H1 (cell line): ENCODE measurements around the gene CARM1. TPM values are rescaled to one million over a fixed set of nuclear protein-coding genes. Genes with fewer than 3 reads are reported as not detected.

ENCODE experiments used
- CTCF ChIA-PET: fragments of 300-600 bp; sonication (Branson Sonifier 250); formaldehyde crosslinking; loops from one replicate; lab custom pipeline; 2021; ENCODE audit not compliant: partially characterized antibody; lab: Charles Lee
- POLR2A ChIA-PET: fragments of 300-600 bp; sonication (Branson Sonifier 250); formaldehyde crosslinking; loops from one replicate; lab custom pipeline; 2021; ENCODE audit warnings: inconsistent platforms; ENCODE audit not compliant: partially characterized antibody; lab: Charles Lee
- DNase-seq, 2 experiments: peaks; one replicate each; pipeline versions ENCODE4 v3.0.0 to v3.0.0-alpha.2; 2010 to 2022; ENCODE audit warnings: low spot score in 2 of 2, low read depth in 1 of 2, mixed read lengths in 1 of 2
- FAIRE-seq: peaks from 2 replicates; lab custom pipeline; 2011; peaks lifted over from hg19 to GRCh38; lab: Jason Lieb, UNC
- H2AFZ ChIP-seq: 2 replicates; pipeline ENCODE4 v1.8.1; 2012; ENCODE audit warnings: low read length, inconsistent platforms
- H2AK5ac ChIP-seq: 2 replicates; pipeline ENCODE4 v1.6.1; 2013; ENCODE audit warnings: low read depth, low read length
- H2BK120ac ChIP-seq: replicated peaks from 2 replicates; pipeline ENCODE3; 2013; ENCODE audit warnings: low read depth, low read length, inconsistent platforms
- H2BK12ac ChIP-seq: 2 replicates; pipeline ENCODE4 v1.6.1; 2013; ENCODE audit warnings: low read depth, low read length
- H2BK15ac ChIP-seq: 2 replicates; pipeline ENCODE4 v1.6.1; 2013; ENCODE audit warnings: low read length
- H2BK20ac ChIP-seq: 2 replicates; pipeline ENCODE4 v1.6.1; 2013; ENCODE audit warnings: low read length
- H2BK5ac ChIP-seq: 2 replicates; pipeline ENCODE4 v1.6.1; 2013; ENCODE audit warnings: low read depth, low read length
- H3K14ac ChIP-seq: 2 replicates; pipeline ENCODE4 v1.6.1; 2013; ENCODE audit warnings: inconsistent platforms; ENCODE audit not compliant: insufficient read length
- H3K18ac ChIP-seq: 2 replicates; pipeline ENCODE4 v1.6.1; 2013; ENCODE audit warnings: low read length; ENCODE audit errors: extremely low read depth
- H3K23ac ChIP-seq: 2 replicates; pipeline ENCODE4 v1.6.1; 2013; ENCODE audit warnings: inconsistent platforms; ENCODE audit not compliant: insufficient read length
- H3K23me2 ChIP-seq: 2 replicates; pipeline ENCODE4 v1.6.1; 2013; ENCODE audit warnings: low read depth, low read length
- H3K27ac ChIP-seq: 2 replicates; pipeline ENCODE4 v1.6.1; 2011; ENCODE audit warnings: low read depth, low read length, inconsistent platforms
- H3K27me3 ChIP-seq, 4 experiments: replicated peaks in 1 of 4; 1 replicate in 1 of 4; 2 replicates in 3 of 4; pipeline versions ENCODE4 v1.6.1 to v1.8.1; 2011 to 2013; ENCODE audit warnings: low read length in 3 of 4, mild to moderate bottlenecking in 3 of 4, inconsistent platforms in 2 of 4, mixed read lengths in 2 of 4, moderate library complexity in 1 of 4; ENCODE audit not compliant: control insufficient read depth in 3 of 4, insufficient read depth in 3 of 4; ENCODE audit errors: extremely low read depth in 1 of 4
- H3K36me3 ChIP-seq, 4 experiments: 2 replicates each; pipeline versions ENCODE4 v1.6.1 to v1.8.1; 2011 to 2013; ENCODE audit warnings: mild to moderate bottlenecking in 4 of 4, low read length in 3 of 4, moderate library complexity in 2 of 4, control low read depth in 1 of 4, inconsistent platforms in 1 of 4; ENCODE audit not compliant: insufficient read depth in 4 of 4, control insufficient read depth in 2 of 4
- H3K4ac ChIP-seq: replicated peaks from 2 replicates; pipeline ENCODE3; 2013; ENCODE audit warnings: low read length, low read depth, mixed read lengths, inconsistent platforms; ENCODE audit not compliant: insufficient read length
- H3K4me1 ChIP-seq, 4 experiments: replicated peaks in 1 of 4; 1 replicate in 1 of 4; 2 replicates in 3 of 4; pipeline versions ENCODE4 v1.6.1 to v1.8.1; 2011 to 2013; ENCODE audit warnings: low read length in 3 of 4, inconsistent platforms in 2 of 4, mixed read lengths in 1 of 4; ENCODE audit not compliant: insufficient read depth in 4 of 4, control insufficient read depth in 3 of 4
- H3K4me2 ChIP-seq, 2 experiments: 2 replicates each; pipeline versions ENCODE4 v1.6.1 to v1.8.1; 2011 to 2013; ENCODE audit warnings: low read depth in 2 of 2, low read length in 2 of 2, control low read depth in 1 of 2, inconsistent platforms in 1 of 2, mild to moderate bottlenecking in 1 of 2; ENCODE audit not compliant: insufficient read depth in 1 of 2
- H3K4me3 ChIP-seq, 4 experiments: fragments of 200-600, 300-600 bp in 1 of 4; sonication (generic), shearing (Covaris generic), sonication (Bioruptor Twin) in 1 of 4; 2 replicates each; pipeline versions ENCODE4 v1.5.1 to v1.8.1; 2011 to 2016; ENCODE audit warnings: low read length in 4 of 4, low read depth in 3 of 4, control low read depth in 2 of 4, inconsistent platforms in 2 of 4, mild to moderate bottlenecking in 2 of 4, mixed read lengths in 1 of 4, moderate library complexity in 1 of 4; ENCODE audit not compliant: insufficient read depth in 2 of 4; ENCODE audit errors: extremely low read depth in 1 of 4
- H3K56ac ChIP-seq: replicated peaks from 2 replicates; pipeline ENCODE3; 2013; ENCODE audit warnings: low read depth, mild to moderate bottlenecking, mixed read lengths, low read length, inconsistent platforms; ENCODE audit not compliant: insufficient read length
- H3K79me1 ChIP-seq: 2 replicates; pipeline ENCODE4 v1.6.1; 2013; ENCODE audit warnings: low read depth, low read length, control low read depth
- H3K79me2 ChIP-seq, 2 experiments: 2 replicates each; pipeline versions ENCODE4 v1.6.1 to v1.8.1; 2012 to 2013; ENCODE audit warnings: low read length in 2 of 2, mild to moderate bottlenecking in 2 of 2, inconsistent platforms in 1 of 2; ENCODE audit not compliant: insufficient read depth in 2 of 2, control insufficient read depth in 1 of 2
- H3K9ac ChIP-seq, 4 experiments: replicated peaks in 1 of 4; 1 replicate in 1 of 4; 2 replicates in 3 of 4; pipeline versions ENCODE4 v1.6.1 to v1.8.1; 2011 to 2013; ENCODE audit warnings: low read depth in 3 of 4, low read length in 3 of 4, control low read depth in 2 of 4, mild to moderate bottlenecking in 2 of 4, moderate library complexity in 2 of 4, inconsistent platforms in 1 of 4; ENCODE audit errors: extremely low read depth in 1 of 4
- H3K9me3 ChIP-seq, 2 experiments: 2 replicates each; pipeline versions ENCODE4 v1.6.1 to v1.8.1; 2012 to 2013; ENCODE audit warnings: mild to moderate bottlenecking in 2 of 2, moderate library complexity in 2 of 2, control low read depth in 1 of 2, inconsistent platforms in 1 of 2, low read depth in 1 of 2, low read length in 1 of 2, mixed read lengths in 1 of 2; ENCODE audit not compliant: insufficient read depth in 2 of 2
- H4K20me1 ChIP-seq, 2 experiments: replicated peaks in 1 of 2; 2 replicates each; pipeline versions ENCODE3 to v1.8.1; 2011 to 2013; ENCODE audit warnings: inconsistent platforms in 2 of 2, low read length in 2 of 2, mild to moderate bottlenecking in 1 of 2; ENCODE audit not compliant: insufficient read depth in 2 of 2, control insufficient read depth in 1 of 2
- H4K5ac ChIP-seq: 2 replicates; pipeline ENCODE4 v1.6.1; 2013; ENCODE audit warnings: low read length, low read depth, mixed read lengths, inconsistent platforms; ENCODE audit not compliant: insufficient read length
- H4K8ac ChIP-seq: 2 replicates; pipeline ENCODE4 v1.8.0; 2013; ENCODE audit warnings: mild to moderate bottlenecking, moderate library complexity, low read length, inconsistent platforms; ENCODE audit not compliant: insufficient read depth; ENCODE audit errors: extremely low read depth
- H4K91ac ChIP-seq: replicated peaks from 2 replicates; pipeline ENCODE3; 2013; ENCODE audit warnings: low read length, mixed read lengths, inconsistent platforms; ENCODE audit not compliant: insufficient read length
- CBX8 ChIP-seq: fragments of 300-800, 300-1000 bp; sonication (generic); IDR thresholded peaks from 2 replicates; pipeline ENCODE4 v1.7.1; 2016; ENCODE audit warnings: low read depth, low read length, borderline replicate concordance
- HDAC2 ChIP-seq, 2 experiments: fragments of 300-600 bp in 1 of 2; sonication (generic) in 1 of 2; IDR thresholded peaks; 2 replicates each; pipeline ENCODE4 v1.6.1; 2011 to 2012; ENCODE audit warnings: low read depth in 2 of 2, low read length in 2 of 2, mild to moderate bottlenecking in 2 of 2, moderate library complexity in 2 of 2, borderline replicate concordance in 1 of 2, inconsistent platforms in 1 of 2
- MAFK ChIP-seq: IDR thresholded peaks from 2 replicates; pipeline ENCODE4 v1.6.1; 2012; ENCODE audit warnings: low read depth, mild to moderate bottlenecking, improper control_type of control experiment, low read length
- USF2 ChIP-seq: IDR thresholded peaks from 2 replicates; pipeline ENCODE4 v1.6.1; 2011; ENCODE audit warnings: low read length, improper control_type of control experiment
- WGBS, 2 experiments: shearing (Covaris generic) in 1 of 2; methylation state at CpG; one replicate each; pipeline versions ENCODE4 v1.1.6 to v1.1.7; 2013 to 2015; ENCODE audit warnings: low lambda C conversion rate in 2 of 2, mixed read lengths in 2 of 2, inconsistent platforms in 1 of 2, low coverage in 1 of 2, missing lambda C conversion rate in 1 of 2; ENCODE audit not compliant: insufficient replicate concordance in 2 of 2, insufficient coverage in 1 of 2, insufficient read length in 1 of 2; ENCODE audit errors: extremely low coverage in 1 of 2, missing lambda C conversion rate in 1 of 2; 5-methylcytosine and 5-hydroxymethylcytosine counted together
- polyA plus RNA-seq, 7 experiments: library from polyadenylated mRNA; depleted of rRNA in 3 of 7; stranded (reverse) in 5 of 7; unstranded in 2 of 7; fragments of >200 nt in 5 of 7; fragments of 200-250 nt in 2 of 7; gene quantifications; 1 replicate in 5 of 7; 2 replicates in 1 of 7; 4 replicates in 1 of 7; pipeline versions ENCODE4 v1.2.1 to v1.2.3, GENCODE V29; 2011 to 2013; ENCODE audit warnings: missing spikeins in 2 of 7, mixed read lengths in 2 of 7
- total RNA-seq: library from RNA; stranded (reverse); fragmentation: NEBNext Ultra II Directional; extraction: Animal tissue kit (Norgen Biotek cat#: 25700); gene quantifications from 2 replicates; pipeline ENCODE4 v1.2.1, GENCODE V29; 2021

Gene CARM1
- total and polyA plus RNA-seq, 2 of the 8 experiments (the other 6 are each of a cell fraction or from before 2014, with no cell fraction given): 134 to 164 TPM

GRCh38 chr19:10839114-10840050 lies 32.0 kb upstream of the CARM1 start:
- Histone ChIP-seq H3K14ac (no peak overlapping the region), H2BK5ac (no peak overlapping the region), H3K9me3 (peaks cover 0 to 4% of the 10 kb centered on the region in 2 experiments; a peak in 1 of 4 replicates), H3K4me1 (peaks cover 3 to 10% (median 6%) of the 10 kb centered on the region in 4 experiments), H4K20me1 (peaks cover 0 to 5% of the 10 kb centered on the region in 2 experiments), H3K18ac (no peak overlapping the region), H3K27ac (no peak overlapping the region), H4K5ac (no peak overlapping the region), H3K23me2 (peaks cover 8% of the 10 kb centered on the region; the same call in 1 of the 2 replicates), H2BK120ac (no peak overlapping the region), H3K36me3 (no peaks in the 10 kb centered on the region; a peak in 1 of 8 replicates), H3K4me2 (no peak overlapping the region), H3K4ac (no peak overlapping the region), H3K23ac (no peak overlapping the region), H3K9ac (no peak overlapping the region), H2BK12ac (no peak overlapping the region), H2AK5ac (no peak overlapping the region), H4K91ac (no peak overlapping the region), H3K27me3 (peaks cover 0 to 4% (median 0%) of the 10 kb centered on the region in 4 experiments; a peak in 1 of 7 replicates), H4K8ac (no peak overlapping the region), H3K79me2 (no peaks in the 10 kb centered on the region), H2AFZ (no peak overlapping the region), H3K4me3 (no peak overlapping the region), H2BK20ac (no peak overlapping the region), H3K79me1 (peaks cover 4% of the 10 kb centered on the region; the same call in 1 of the 2 replicates), H2BK15ac (no peak overlapping the region), H3K56ac (no peak overlapping the region)
- ChIA-PET CTCF (interaction anchor here (2.1 to 21.2 kb wide), 3 partner anchors 11 to 26 kb away, joined by 7 to 249 read pairs (median 77); no protein-coding TSS in a partner anchor), POLR2A (interaction anchor here (0.6 to 1.4 kb wide), 3 partner anchors 13 to 112 kb away, joined by 3 read pairs; no protein-coding TSS in a partner anchor)
- FAIRE-seq (no peak), DNase-seq (no peak)
- WGBS, 2 experiments: 86% methylated on average over 10 of the region's 10 CpGs; no CpG with 5 or more reads in 1 of the 2 experiments
- TF ChIP-seq CBX8: no peak
- no peak for TF ChIP-seq MAFK
- no peak for TF ChIP-seq HDAC2 (IDR thresholded peaks at IDR 0.05; ENCODE audit: borderline replicate concordance in 1 of 2, low read depth in 2 of 2, low read length in 2 of 2)
- no peak for TF ChIP-seq USF2
